ENCODE results near the gene SIX1. TPM values are rescaled to one million over a fixed set of nuclear protein-coding genes. Genes with fewer than 3 reads are reported as not detected.

Gene SIX1
- polyA plus RNA-seq, 6 donors from 2014 or later = not detected

DNA sequence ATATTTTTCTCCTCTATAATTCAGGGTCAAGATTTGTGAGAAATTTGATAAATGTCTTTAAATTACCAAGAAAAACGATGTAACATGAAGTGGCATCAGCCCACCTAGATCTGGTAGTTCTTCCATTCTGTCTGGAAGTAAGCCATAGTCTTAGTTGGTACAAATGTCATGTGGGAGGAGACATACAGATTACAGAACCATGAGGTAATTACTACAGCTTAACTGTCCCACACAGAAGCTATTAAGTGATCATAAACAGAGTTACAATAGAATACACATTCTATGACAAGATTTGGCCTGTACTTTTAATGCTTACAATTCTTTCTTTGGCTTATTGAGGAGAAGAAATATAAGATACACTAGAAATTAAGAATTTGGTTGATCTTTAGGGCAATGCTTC is 13.7 kb upstream of the SIX1 start:
- DNase-seq = no peak
- H3K9me3 Mint-ChIP-seq = peaks cover 0 to 6% (median 0%) of the 10 kb centered on the region in 7 donors
- H3K27me3 Mint-ChIP-seq = peaks cover 43 to 61% (median 57%) of the 10 kb centered on the region in 3 donors
- no peak overlapping the region for H3K4me3 Mint-ChIP-seq
- peaks cover 3 to 9% (median 9%) of the 10 kb centered on the region in 3 donors for H3K4me1 Mint-ChIP-seq
- no peak overlapping the region for H3K27ac Mint-ChIP-seq
- H3K36me3 Mint-ChIP-seq = no peaks in the 10 kb centered on the region
- ATAC-seq (ENCODE audit: low read depth in 2 of 2) = no peak

DNA sequence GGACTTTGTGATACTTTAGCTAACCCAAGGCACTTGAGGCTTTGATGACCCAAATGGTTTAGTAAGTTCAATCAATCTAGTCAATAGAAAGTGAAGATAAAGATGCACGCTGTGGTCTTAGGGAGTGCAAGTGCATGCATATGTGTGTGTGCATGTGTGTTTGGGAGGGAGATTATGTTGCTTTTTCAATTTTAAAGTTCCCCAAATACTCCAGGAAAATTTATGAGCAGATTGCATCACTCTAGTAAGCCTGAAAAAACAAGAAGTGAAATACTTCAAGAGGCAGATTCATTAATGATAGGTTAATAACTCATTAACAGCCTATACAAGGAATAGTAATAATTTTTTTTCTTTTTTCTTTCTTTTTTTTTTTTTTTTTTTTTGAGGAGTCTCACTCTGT is 12.4 kb upstream of the SIX1 start:
- no peak for ATAC-seq (ENCODE audit: low read depth in 2 of 2)

GRCh38 chr14:60658909-60659585 is 9.8 kb upstream of the SIX1 start:
- ATAC-seq (ENCODE audit: low read depth in 2 of 2) = no peak
- Mint-ChIP-seq H3K36me3 (peaks cover 7 to 21% of the 10 kb centered on the region in 2 donors), H3K27me3 (peaks cover 66 to 82% (median 77%) of the 10 kb centered on the region in 3 donors), H3K4me1 (peaks cover 25 to 37% (median 31%) of the 10 kb centered on the region in 3 donors), H3K9me3 (peaks cover 5 to 34% (median 17%) of the 10 kb centered on the region in 7 donors), H3K27ac (peak overlapping the region in 2 of 6 donors; percentile 30 to 83), H3K4me3 (peak overlapping the region in 3 of 8 donors; percentile 70 to 91 (median 81))
- no peak for DNase-seq

More for the DNA sequence above, 12.4 kb upstream of the SIX1 start:
- no peak overlapping the region for H3K4me3 Mint-ChIP-seq
- peaks cover 0 to 12% (median 0%) of the 10 kb centered on the region in 7 donors for H3K9me3 Mint-ChIP-seq
- H3K4me1 Mint-ChIP-seq = peaks cover 9 to 22% (median 18%) of the 10 kb centered on the region in 3 donors
- no peak overlapping the region for H3K27ac Mint-ChIP-seq
- peaks cover 47 to 71% (median 68%) of the 10 kb centered on the region in 3 donors for H3K27me3 Mint-ChIP-seq
- no peak for DNase-seq
- no peaks in the 10 kb centered on the region for H3K36me3 Mint-ChIP-seq

DNA sequence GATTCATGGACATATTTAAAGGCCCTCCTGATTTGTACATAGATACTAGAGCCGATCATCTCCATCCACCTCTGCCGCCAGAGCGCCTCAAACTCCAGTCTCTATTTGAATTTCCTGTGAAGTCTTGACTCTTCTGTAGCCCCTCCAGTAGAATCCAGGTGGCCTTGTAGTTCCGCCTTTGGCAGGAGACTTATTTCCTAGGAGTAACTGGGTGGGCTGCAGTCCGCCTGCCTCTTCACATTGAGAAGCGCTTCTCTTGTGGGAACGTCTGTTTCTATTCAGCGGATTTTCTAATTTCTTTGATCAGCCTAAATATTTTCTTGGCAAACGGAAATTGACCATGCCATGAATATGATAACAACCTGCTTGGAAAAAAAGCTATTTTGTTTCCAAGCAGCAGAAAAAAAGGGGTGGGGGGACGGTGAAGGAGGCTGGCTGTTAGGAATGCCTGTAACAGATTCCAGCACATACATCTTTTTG is 9.0 kb upstream of the SIX1 start:
- Mint-ChIP-seq H3K27ac (peak overlapping the region in 4 of 6 donors; percentile 2 to 96 (median 10)), H3K4me1 (peaks cover 30 to 41% (median 36%) of the 10 kb centered on the region in 3 donors), H3K4me3 (peak overlapping the region; percentile 70 to 93 (median 90)), H3K36me3 (peaks cover 15 to 29% of the 10 kb centered on the region in 2 donors), H3K9me3 (peaks cover 10 to 42% (median 23%) of the 10 kb centered on the region in 7 donors), H3K27me3 (peaks cover 68 to 82% (median 81%) of the 10 kb centered on the region in 3 donors)
- no peak for ATAC-seq (ENCODE audit: low read depth in 2 of 2)
- DNase-seq = no peak

GRCh38 chr14:60657456-60658210 is 8.4 kb upstream of the SIX1 start:
- Mint-ChIP-seq H3K4me1 (peaks cover 30 to 43% (median 37%) of the 10 kb centered on the region in 3 donors), H3K4me3 (peak overlapping the region; percentile 70 to 93 (median 90)), H3K27me3 (peaks cover 64 to 82% (median 78%) of the 10 kb centered on the region in 3 donors), H3K36me3 (peaks cover 15 to 30% of the 10 kb centered on the region in 2 donors), H3K9me3 (peaks cover 10 to 43% (median 26%) of the 10 kb centered on the region in 7 donors), H3K27ac (peak overlapping the region; percentile 2 to 96 (median 72))
- ATAC-seq (ENCODE audit: low read depth in 2 of 2) = no peak
- DNase-seq = no peak

DNA sequence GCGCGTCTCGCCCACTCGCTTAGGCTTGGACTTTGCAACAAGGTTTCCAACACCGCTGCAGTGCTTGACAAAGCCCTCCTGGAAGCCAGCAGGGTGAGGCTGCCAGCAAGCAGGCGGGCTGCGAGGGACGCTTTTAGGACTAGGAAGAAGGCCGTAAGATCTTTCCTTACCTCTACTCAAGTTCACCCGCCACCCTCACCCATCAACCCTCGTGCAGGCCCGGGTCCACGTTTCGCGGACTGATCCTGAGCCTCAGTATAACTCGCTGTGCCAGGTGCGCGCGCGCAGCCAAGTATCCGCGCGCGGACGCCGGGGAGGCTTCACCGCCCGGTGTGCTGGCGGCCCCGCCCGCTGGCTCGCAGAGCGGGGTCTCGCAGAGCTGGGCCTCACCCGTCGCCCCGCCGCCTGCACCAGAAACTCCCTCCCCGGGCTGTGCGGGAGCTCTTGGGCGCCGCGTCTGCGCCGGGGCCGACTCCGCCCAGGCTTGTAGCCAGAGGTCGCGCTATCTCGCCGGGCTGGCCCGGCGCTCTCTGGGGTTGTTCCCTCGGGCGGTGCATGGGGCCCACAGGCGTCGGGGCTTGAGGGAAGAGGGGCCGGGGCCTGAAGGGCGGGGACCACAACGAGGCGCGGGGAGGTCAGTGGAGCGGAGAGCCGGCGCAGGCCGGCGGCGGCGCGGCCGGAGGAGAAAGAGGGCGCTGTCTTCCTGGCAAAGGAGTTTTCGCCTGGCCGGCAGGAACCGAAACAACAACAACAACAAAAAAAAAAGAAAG is 7.6 kb upstream of the SIX1 start:
- H3K27ac Mint-ChIP-seq = peak overlapping the region in 4 of 6 donors; percentile 63 to 80 (median 72)
- peaks cover 15 to 30% of the 10 kb centered on the region in 2 donors for H3K36me3 Mint-ChIP-seq
- H3K4me1 Mint-ChIP-seq = peaks cover 30 to 43% (median 37%) of the 10 kb centered on the region in 3 donors
- peak; percentile 81 to 86 for ATAC-seq (ENCODE audit: low read depth in 2 of 2)
- H3K27me3 Mint-ChIP-seq = peaks cover 58 to 83% (median 79%) of the 10 kb centered on the region in 3 donors
- peaks cover 10 to 51% (median 30%) of the 10 kb centered on the region in 7 donors for H3K9me3 Mint-ChIP-seq
- peak; percentile 58 for DNase-seq
- peak overlapping the region; percentile 70 to 93 (median 90) for H3K4me3 Mint-ChIP-seq

DNA sequence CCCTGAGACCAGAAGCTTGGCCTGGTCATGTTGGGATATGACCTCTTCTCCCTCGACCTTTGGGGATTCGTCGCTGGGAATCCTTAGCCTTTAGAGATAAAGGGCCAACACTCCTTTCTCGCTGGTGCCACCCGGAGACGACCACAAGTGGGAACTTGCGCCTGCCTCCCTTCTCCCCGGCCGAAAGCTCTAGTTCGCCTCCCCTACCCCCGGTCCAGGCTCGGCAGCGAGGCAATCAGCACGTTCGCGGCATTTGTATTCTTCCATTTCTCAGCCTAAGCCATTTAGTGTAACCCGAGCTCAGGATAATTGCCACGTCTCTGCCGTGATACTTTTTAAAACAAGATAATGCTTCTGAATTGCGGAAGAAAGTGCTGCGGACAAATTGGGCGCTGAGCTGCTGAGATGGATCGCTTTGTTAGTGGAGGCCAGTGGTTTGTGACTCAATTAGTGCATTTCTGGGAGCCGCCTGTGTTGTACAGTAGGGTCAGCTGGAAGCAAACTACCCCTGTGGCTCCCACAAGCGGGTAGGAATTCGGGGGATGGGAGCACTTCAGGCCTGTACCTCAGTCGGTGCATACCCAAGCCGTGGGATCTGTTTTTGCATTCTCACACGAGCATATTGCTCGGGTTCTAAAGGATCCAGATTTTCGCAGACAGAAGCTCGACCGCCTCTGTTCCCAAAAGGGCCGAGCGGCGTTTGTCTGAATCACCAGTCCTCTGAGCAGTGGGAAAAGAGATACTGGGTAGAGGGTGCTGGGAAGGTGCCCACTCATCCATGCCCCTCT is 6.8 kb upstream of the SIX1 start:
- Mint-ChIP-seq H3K4me1 (peaks cover 30 to 43% (median 37%) of the 10 kb centered on the region in 3 donors), H3K27me3 (peaks cover 65 to 84% (median 78%) of the 10 kb centered on the region in 3 donors), H3K27ac (peak overlapping the region in 5 of 6 donors; percentile 62 to 91 (median 81))

GRCh38 chr14:60655119-60655897 is 6.0 kb upstream of the SIX1 start:
- DNase-seq = no peak
- ATAC-seq (ENCODE audit: low read depth in 2 of 2) = no peak
- peak overlapping the region in 7 of 8 donors; percentile 70 to 91 (median 84) for H3K4me3 Mint-ChIP-seq
- H3K27me3 Mint-ChIP-seq = peaks cover 73 to 90% (median 83%) of the 10 kb centered on the region in 3 donors
- H3K36me3 Mint-ChIP-seq = peaks cover 15 to 30% of the 10 kb centered on the region in 2 donors
- peaks cover 30 to 43% (median 40%) of the 10 kb centered on the region in 3 donors for H3K4me1 Mint-ChIP-seq
- H3K27ac Mint-ChIP-seq = peak overlapping the region in 4 of 6 donors; percentile 80 to 95 (median 86)
- peaks cover 14 to 63% (median 42%) of the 10 kb centered on the region in 7 donors for H3K9me3 Mint-ChIP-seq

More for the DNA sequence above, 6.8 kb upstream of the SIX1 start:
- Mint-ChIP-seq H3K4me3 (peak overlapping the region; percentile 70 to 93 (median 86)), H3K9me3 (peaks cover 12 to 57% (median 37%) of the 10 kb centered on the region in 7 donors), H3K36me3 (peaks cover 15 to 30% of the 10 kb centered on the region in 2 donors)
- DNase-seq = no peak
- ATAC-seq (ENCODE audit: low read depth in 2 of 2) = no peak

- peaks cover 37 to 49% (median 43%) of the 10 kb centered on the region in 3 donors for H3K4me1 Mint-ChIP-seq
- H3K36me3 Mint-ChIP-seq = peaks cover 15 to 30% of the 10 kb centered on the region in 2 donors
- peak overlapping the region in 4 of 6 donors; percentile 14 to 92 (median 66) for H3K27ac Mint-ChIP-seq
- H3K9me3 Mint-ChIP-seq = peaks cover 14 to 69% (median 49%) of the 10 kb centered on the region in 7 donors
- DNase-seq = no peak
- H3K27me3 Mint-ChIP-seq = peaks cover 79 to 93% (median 83%) of the 10 kb centered on the region in 3 donors
- ATAC-seq (ENCODE audit: low read depth in 2 of 2) = no peak
- H3K4me3 Mint-ChIP-seq = peak overlapping the region in 3 of 8 donors; percentile 16 to 81 (median 44)
Observed at GRCh38 chr14:60654334-60654821, 5.1 kb upstream of the SIX1 start.

DNA sequence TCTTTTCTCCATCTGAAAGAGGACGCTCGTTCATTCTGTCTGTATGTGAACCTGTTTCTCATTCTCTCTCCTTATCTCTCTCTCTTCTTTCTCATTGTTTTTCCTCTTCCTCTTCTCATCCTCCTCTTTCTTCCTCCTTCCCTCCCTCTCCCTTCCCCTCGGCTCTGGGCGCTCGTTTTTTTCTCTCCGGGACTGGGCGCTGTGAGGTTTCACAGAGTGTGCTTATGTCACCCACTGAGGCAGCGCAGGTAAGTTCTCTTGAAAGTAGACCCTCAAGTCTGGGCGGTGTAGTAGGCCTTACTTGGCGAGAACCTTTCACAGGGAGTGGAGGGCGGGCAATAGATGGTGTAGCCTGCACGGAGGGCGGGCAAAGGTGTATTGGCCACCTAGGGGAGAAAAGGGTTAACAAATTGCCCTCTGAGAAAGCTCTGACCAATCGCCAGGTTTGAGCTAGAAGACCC is 4.5 kb upstream of the SIX1 start:
- peaks cover 37 to 50% (median 44%) of the 10 kb centered on the region in 3 donors for H3K4me1 Mint-ChIP-seq

More for the DNA sequence above, 4.5 kb upstream of the SIX1 start:
- no peak for DNase-seq
- peaks cover 15 to 30% of the 10 kb centered on the region in 2 donors for H3K36me3 Mint-ChIP-seq
- H3K27me3 Mint-ChIP-seq = peaks cover 73 to 90% (median 77%) of the 10 kb centered on the region in 3 donors
- H3K4me3 Mint-ChIP-seq = peak overlapping the region in 4 of 8 donors; percentile 20 to 81 (median 34)
- H3K27ac Mint-ChIP-seq = peak overlapping the region in 5 of 6 donors; percentile 50 to 92 (median 83)
- no peak for ATAC-seq (ENCODE audit: low read depth in 2 of 2)
- peaks cover 14 to 67% (median 49%) of the 10 kb centered on the region in 7 donors for H3K9me3 Mint-ChIP-seq

All from naive B cell (primary cell).